HG03432 (cell line): ENCODE measurements around the gene RIMBP2.

ENCODE experiments used
- ATAC-seq: cut with Tn5 transposase; IDR thresholded peaks from one replicate; pipeline ENCODE4 v1.9.1; 2021; ENCODE audit warnings: mild to moderate bottlenecking, moderate library complexity; ENCODE audit not compliant: unreplicated experiment

RIMBP2 gene

DNA sequence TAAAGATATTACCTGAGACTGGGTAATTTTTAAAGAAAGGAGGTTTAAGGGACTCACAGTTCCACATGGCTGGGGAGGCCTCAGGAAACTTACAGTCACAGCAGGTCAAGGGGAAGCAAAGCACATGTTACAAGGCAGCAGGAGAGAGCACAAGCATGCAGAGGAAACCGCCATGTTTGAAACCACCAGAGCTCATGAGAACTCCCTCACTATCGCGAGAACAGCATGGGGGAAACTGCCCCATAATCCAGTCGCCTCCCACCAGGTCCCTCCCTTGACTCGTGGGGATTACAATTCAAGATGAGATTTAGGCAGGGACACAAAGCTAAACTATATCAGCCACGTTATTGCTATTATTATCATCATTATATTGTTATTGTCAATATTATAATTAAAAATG lies 138.7 kb downstream of the RIMBP2 start:
- no peak for ATAC-seq

DNA sequence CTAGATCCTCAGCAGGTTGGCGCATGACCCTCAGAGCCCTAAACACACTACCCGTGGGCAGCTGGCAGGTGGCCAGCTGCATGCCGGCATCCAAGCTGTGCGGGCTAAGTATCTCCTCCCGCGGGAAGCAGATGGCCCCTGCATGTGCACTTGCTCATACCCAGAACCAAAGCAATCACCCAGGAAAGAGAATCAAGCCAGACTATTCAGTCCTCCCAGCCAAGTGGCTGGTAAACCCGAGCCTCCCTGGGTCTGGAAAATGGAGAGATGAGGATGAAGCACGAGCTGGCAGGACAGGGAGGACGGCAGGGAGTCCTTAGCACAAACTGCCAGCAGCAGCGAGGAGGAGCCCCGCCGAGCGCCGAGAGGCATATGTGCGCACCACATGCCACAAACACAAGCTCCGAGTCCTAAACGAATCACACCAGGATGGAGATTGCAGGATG lies 139.7 kb downstream of the RIMBP2 start:
- ATAC-seq = no peak

DNA sequence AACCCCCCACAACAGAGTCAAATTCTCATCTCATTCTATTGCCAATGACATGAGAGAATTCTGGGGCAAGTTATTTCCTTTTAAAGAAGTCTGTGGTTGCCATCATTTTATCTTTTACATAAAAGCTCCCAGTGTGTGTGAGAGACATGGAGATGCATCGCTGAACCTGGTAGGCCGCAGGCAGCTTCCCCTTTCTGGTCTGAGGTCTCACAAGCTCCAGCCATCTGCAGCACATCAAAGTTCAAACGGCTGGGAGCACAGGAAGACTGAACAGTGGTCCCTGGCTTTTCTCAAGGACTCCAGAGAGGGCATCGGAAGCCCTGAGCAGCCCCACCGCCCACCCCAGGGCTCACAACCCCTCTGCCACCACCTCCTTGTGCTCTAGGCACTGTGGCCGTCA lies 141.7 kb downstream of the RIMBP2 start:
- no peak for ATAC-seq

DNA sequence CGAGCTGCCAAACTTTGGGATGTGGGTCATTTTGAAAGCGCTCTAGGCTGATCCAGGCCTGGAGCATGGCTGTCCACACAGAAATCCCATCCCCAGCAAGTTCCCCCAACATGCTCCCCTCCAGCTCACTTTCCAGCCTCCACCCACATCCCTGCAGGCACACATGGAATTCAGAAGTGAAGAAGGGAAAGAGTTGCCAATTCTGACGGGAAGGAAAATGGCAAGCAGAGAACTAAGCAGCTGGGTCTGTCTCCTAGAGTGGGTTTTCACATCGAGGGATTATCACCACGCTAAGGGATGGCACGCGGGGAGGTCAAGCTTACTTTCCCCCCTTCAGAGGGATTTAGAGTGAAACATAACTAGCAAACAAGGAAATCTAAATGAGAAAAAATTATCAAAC lies 142.3 kb downstream of the RIMBP2 start:
- ATAC-seq = no peak

DNA sequence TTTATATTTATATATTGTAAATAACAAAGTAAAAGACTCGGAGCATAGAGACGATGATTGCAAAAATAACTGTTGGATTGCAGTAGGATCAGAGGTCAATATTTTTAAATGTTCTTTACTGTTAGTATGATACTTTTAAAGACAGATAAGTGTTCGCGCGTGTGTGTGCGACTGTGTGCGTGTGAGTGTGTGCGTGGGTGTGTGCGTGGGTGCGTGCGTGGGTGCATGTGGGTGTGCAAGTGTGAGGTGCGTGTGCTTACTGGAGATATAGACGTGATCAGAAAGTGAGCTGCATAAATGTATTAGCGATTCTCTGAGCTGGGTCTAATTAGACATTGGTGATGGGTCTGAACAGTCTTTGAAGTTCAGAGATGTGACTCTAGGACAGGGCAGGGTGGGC lies 142.9 kb downstream of the RIMBP2 start:
- no peak for ATAC-seq

DNA sequence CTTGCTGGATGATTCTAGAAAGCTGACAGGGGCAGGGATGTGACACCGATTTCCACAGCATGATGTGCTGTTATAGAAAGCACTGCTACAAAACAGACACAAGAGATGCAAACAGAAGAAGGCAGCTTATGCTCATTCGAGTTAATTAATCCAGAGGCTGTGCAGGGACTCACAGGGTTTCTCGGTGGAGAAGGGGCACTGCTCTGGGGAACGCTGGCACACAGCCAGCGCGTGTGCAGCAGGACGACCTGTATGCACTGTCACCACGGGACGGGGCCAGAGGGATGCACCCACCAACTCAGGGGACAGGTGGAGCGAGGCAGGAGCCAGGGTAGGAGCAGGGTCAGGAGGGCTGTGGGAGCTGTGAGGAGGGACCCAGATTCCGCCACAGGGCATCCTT lies 143.5 kb downstream of the RIMBP2 start:
- no peak for ATAC-seq

DNA sequence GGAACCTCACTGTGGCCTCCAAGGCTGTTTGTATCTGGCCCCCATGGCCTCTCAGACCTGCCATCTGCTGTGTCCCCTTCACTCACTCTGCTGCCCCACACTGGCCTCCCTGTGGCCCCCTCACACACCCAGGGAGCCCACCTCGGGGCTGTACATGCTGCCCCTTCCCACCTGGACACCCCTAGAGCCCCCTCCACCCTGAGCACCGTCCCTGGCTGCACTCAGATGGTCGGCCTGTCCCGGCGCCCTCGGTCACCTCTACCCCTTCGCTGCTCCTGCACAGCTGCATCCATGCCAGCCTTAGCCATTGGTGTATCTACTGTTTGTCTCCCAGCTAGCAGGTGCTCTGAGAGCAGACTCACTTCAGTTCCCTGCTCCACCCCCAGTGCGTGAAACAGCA lies 144.4 kb downstream of the RIMBP2 start:
- no peak for ATAC-seq

DNA sequence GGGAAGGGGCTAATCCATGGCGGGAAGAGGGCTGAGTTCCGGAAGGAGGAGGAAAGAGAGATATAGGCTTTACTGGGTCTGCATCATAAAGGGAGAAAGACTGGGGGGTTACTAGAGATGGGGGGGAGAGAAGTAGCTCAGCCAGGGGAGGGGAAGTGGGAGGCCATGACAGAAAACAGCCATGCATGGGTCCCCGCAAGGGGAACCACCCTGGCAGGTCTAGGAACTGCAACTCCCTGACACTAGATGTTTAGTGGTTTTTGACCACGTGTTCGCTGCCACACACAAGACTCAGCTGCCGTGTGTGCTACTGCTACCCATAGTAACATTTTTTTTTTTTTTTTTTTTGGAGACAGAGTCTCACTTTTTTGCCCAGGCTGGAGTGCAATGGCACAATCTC lies 145.0 kb downstream of the RIMBP2 start:
- no peak for ATAC-seq

DNA sequence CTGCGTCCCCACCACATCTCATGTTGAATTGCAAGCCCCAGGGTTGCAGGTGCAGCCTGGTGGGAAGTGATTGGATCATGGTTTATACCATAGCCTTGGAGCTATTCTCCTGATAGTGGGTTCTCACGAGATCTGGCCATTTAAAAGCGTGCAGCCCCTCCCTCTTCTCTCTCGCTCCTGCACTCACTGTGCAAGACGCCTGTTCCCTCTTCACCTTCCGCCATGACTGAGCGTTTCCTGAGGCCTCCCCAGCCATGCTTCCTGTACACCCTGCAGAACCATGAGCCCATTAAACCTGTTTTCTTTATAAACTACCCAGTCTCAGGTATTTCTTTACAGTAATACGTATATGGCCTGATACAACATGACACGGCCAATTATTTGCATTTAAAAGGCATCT lies 146.6 kb downstream of the RIMBP2 start:
- no peak for ATAC-seq

DNA sequence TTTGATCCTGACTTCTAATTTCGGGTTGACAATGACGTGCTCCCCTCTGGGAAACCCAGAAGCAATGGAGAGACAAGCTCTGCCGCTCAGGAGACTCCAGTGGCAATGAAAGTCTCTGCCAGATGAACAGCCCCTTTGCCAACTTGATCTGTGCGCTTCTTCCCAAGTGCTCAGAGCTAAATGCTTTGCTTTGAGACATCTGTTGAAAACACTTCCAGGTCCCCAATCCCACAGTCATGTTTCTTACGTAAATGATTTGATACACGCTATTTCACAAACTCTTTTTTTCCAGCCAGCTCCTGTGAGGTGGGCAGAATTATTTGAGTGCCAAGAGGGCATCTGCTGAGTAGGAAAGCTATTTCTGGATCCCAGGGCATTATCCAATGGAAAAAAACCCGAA lies 147.6 kb downstream of the RIMBP2 start:
- no peak for ATAC-seq

DNA sequence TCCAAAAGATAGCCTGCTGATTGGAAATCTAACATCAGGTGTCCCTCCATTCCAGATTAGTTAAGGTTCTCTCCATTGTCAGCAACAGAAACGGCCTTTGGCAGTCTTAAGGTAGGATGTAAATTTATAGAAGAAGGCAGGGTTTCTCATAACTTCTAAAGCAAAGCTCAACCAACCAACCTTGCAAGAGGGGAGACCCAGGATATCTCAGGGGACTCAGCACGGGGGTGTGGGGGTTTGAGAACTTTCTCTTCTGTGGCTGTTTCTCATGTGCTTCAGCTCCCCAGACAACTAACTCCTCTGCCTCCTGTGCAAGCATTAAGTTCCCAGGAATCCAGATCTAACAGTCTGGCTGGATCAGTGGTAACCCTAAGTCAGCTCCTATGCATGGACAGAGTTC lies 148.1 kb downstream of the RIMBP2 start:
- ATAC-seq = no peak

DNA sequence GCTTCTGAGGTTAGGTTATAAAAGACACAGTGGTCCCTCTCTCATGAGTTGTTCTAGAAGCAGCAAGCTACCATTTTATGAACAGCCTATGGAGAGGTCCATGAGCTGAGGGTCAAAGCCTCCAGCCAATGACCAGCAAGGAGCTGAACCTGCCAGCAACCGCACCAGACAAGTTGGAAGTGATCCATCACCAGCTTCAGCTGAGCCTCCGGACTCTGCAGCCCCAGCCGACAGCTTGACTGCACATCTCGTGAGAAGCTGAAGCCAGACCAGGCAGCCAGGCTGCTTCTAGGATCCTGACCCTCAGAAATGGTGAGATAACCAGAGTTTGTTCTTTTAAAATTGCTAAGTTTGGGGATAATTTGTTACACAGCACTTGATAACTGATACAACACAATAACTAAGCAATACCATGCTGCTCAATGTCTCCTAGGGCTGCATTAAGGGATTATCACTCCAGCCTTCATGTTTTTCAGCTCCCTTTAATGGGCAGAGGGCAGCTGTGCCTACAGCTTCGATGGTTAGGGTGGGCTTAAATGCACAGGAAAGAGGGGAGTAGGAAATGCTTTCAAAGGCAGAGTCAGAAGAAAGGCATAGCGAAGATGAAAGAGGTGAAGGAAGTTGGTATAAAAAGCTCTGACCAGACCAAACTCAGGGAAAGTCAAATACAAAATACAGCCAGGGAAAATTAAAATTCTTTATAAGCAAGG lies 149.5 kb downstream of the RIMBP2 start:
- no peak for ATAC-seq

DNA sequence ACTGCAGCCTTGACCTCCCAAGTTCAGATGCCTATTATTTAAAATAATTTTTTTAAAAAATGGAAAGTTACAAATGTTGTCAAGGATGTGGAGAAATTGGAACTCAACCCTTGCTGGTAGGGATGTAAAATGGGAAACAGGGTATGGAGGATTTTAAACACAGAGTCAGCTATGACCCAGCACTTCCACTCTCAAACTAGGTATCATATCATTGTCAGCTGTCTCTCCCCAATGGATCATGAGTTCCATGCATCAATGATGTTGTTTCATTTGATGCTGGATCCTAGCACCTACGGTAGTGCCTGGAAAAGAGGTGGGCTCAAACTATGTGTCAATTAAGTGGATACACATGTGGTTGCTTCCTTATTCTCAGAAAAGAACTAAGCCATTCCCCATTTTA lies 150.9 kb downstream of the RIMBP2 start:
- ATAC-seq = no peak

DNA sequence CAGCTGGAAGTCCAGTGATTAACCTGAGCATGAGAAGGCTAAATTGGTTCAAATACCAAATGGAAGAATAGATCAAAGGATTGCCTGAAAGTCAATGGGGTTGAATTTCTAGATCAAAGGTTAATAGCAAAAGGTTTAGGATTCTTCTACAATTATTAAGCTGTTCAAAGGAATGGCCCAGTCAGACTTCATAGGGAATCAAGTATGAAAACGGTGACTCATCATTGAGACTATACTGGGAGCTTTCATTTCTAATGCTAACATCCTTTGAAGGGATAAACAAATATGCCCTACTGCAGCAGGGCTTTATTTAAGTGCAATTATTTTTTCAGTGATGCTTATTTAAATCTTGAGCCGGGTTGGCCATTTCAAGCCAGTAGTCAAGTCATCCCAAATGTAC lies 152.8 kb downstream of the RIMBP2 start:
- ATAC-seq = no peak

DNA sequence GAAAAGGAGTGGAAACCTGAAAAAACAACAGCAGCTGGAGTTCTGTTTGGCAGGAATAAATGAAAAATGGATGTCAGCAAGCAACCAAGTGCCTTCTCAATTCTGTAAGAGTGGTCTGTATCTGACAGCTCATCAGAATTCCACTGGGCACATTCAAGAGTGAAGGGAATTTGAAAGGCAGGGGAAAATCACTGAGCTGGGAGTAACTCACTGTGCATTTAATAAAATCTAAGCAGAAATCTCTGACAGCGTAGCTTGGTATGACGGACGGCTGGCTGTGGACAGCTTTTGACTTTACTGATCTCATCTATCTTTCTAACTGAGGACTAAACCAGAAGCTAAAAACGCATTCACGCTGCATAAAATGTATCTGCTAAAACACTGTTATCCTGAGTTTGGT lies 153.4 kb downstream of the RIMBP2 start:
- ATAC-seq = no peak

DNA sequence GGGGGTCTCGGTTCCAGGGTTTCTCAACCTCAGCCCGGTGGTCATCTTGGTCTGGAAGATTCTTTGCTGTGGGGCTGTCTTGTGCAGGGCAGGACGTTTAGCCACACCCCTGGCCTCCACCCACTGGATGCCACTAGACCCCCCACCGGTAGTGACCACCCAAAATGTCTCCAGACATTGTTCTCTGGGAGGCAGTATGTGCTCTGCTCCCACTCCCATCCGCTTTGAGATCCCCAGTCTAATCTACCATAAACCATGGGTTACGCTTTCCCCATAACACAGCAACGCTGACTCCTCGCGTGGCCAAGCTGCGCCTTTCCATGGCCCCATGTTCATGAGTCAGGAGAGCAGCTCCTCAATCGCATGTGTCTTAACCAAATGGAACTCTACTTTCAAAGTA lies 155.8 kb downstream of the RIMBP2 start:
- no peak for ATAC-seq

DNA sequence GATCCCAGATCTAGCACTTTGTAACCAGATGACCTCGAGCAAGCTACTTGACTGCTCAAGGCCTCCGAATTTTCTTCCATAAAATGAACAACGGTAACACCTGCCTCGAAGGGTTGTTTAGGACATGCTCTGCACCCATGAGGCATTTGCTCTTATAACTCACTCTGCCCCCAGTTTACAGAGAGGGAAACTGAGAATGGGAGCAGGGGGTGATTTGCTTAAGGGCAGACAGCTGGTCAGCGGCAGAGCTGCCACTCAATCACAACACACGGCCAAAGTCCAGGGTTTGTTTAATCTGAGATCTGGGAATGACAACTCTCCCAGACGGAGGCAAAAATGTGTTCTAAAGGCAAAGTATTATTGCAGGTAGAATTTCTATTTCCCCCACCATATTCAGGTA lies 156.3 kb downstream of the RIMBP2 start:
- ATAC-seq = no peak

DNA sequence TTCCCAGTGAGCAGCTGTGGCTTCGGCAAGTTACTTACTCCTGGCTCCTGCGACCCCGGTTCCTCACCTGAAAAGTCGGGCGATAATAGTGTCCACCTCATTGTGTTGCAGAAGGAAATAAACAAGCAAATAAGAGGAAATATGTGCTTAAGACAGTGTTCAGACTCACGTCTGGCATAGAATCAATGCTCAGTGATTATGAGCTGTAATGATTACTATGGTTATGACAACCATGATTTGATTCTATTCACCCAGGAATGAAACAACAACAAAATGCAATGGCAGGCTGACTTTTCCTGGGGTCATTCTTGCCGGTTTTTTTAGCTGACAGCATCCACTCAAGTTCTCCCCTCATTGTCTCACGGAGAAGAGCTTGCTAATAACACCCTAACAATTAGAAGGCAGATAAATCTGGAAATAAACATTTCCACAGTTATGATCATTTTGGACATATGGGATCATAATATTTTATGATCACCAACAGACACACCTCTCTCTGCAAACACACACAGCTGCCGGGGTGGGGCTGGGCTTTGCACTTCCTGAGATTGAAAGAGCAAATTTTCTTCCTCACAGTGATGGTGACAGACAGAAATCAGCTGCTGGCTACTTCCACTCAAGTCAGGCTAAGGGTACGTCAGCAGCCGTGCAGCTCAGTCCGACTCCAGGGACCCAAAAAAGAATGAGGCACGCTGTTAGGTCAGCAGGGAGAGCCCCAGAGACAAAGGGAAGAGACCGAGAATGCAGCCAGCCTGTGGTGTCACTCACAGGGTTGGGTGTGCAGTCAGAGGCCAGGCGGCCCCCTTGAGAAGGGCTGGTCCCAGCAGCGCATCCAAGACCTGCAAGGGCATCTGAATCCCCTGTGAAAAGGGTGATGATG lies 158.0 kb downstream of the RIMBP2 start:
- no peak for ATAC-seq

DNA sequence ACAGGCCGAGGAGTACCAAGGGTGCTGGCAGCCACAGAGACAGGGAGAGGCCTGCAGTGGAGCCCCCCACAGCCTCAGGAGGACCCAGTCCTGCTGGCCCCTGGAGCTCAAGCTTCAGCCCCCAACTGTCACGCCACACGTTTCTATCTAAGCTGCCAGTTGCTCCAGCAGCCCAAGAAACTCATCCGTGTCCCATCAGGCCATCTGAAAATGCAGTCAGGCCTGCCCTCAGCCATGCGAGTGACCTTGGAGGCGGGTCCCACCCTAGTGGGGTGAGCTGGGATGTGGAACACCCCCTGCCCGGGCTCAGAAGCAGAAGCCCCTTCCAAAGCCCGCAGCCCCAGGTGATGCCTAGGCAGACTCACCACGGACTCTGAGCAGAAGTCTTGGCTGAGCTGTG lies 158.9 kb downstream of the RIMBP2 start:
- ATAC-seq = no peak

DNA sequence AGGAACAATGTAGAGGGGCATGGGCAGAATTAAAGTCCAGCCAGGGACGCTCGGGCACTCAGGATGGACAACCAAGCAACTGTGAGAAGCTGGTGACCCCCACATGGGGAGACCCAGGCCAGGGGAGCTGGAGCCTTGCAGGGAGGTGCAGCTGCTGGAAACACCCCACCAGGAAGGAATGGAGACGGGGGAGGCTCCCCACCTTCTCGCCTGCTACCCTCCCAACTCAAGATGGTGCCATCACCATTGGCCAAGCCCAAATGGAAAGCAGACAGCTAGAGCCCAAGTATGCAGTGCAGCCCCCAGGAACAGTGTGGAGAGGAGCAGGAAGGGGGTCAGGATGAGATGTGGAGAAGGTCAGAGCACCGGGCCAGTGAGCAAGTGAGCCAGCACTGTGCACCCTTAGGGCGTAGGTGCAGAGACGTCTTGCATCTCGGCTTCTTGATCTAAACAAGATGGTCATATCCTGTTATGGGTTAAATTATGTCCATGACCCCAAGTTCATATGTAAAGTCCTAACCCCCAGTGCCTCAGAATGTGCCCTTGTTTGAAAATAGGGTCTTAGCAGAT lies 159.5 kb downstream of the RIMBP2 start:
- no peak for ATAC-seq

DNA sequence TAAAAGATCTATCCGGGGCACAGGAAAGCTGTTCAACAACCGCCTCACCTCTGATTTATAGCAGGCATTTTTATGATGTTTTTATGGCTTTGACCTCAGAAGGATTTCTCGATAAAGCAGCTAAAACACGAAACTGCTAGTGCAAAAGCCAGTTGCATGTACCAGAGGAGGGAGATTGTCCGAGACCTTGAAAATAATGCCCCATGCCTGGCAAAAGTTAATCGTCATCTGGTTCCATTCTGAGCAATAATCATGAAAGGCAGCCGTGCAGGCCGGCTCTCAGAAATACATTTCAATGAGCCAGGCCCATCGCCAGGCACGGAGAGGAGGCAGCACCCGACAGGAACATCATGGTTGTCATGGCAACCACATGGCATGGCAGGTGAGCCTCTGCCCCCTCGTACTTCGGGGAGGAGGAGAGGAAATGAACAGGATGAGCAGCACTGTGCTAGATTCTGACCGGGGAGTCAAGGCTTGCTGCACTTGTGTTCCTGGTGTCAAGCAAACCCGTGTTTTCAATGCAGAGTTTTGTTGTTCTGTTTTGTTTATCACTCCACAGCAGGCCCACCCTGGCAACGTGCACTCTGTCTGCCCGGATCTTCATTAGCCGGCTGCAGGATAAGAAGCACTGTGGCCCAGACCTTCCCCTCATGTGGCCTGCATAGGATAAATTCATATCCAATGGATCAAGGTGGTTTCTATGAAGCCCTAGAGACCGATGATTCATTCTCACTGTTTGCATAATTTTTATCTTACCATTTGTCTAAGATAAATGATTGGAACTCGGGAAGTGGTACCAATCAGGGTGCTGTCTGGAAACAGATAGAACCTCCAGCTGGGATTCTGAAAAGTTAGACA lies 160.2 kb downstream of the RIMBP2 start:
- ATAC-seq = no peak
